Chondrocyte (in vitro differentiated cells): ENCODE measurements around the gene ANKRD12. TPM values are rescaled to one million over a fixed set of nuclear protein-coding genes. Genes with fewer than 3 reads are reported as not detected.
"Not testable (repeated sequence)": the region's sequence is repeated elsewhere in the genome, so short reads cannot be mapped to it uniquely, and the experiment has no call there.

ENCODE experiments used
- DNase-seq: peaks from one replicate; pipeline ENCODE4 v3.0.0; 2021; ENCODE audit warnings: mixed read lengths, low spot score
- H3K27ac Mint-ChIP-seq: one replicate; pipeline ENCODE4 v1.8.0; 2021; ENCODE audit warnings: mild to moderate bottlenecking, moderate library complexity, mixed read lengths; ENCODE audit not compliant: unreplicated experiment
- H3K27me3 Mint-ChIP-seq: 2 replicates; pipeline ENCODE4 v1.8.0; 2021; ENCODE audit warnings: low read depth, mixed read lengths
- H3K36me3 Mint-ChIP-seq: 2 replicates; pipeline ENCODE4 v1.8.0; 2021; ENCODE audit warnings: low read depth, mixed read lengths
- H3K4me1 Mint-ChIP-seq: 2 replicates; pipeline ENCODE4 v1.8.0; 2021; ENCODE audit warnings: low read depth, mild to moderate bottlenecking, mixed read lengths
- H3K4me3 Mint-ChIP-seq: one replicate; pipeline ENCODE4 v1.8.0; 2021; ENCODE audit warnings: mild to moderate bottlenecking, moderate library complexity, mixed read lengths; ENCODE audit not compliant: unreplicated experiment
- H3K9me3 Mint-ChIP-seq: 2 replicates; pipeline ENCODE4 v1.8.0; 2021; ENCODE audit warnings: low read depth, mixed read lengths
- total RNA-seq: library from RNA; stranded (reverse); gene quantifications from 3 replicates; pipeline ENCODE4 v1.2.1, GENCODE V29; 2021
- TF ChIP-seq, protein P1 (sequence below): fragments of 200-600 bp; sonication (generic); IDR thresholded peaks from 2 replicates; pipeline ENCODE4 v1.5.0; 2021; ENCODE audit warnings: antibody characterized with exemption, mild to moderate bottlenecking, moderate library complexity

ANKRD12 gene
- total RNA-seq, 1 donor from 2014 or later = 34.0 TPM

DNA sequence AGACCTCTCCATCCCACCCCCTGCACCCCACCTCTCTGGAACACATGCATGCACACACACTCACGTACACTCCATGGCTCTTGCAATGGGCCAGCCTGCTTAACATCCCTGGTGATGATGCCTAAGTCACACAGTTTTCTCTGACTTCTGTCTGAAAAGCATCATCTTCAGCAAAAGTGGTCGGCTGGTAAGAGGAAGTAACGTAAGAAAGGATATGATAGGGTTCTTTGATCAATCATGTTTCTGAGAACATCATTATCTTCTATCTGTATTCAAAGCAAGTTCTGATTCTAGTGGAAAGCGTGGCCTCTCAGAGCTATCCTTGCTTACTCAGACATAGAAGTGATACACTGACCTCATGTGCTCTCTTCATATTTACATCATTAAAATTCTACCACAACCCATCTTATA lies 45.5 kb upstream of the ANKRD12 start:
- no peaks in the 10 kb centered on the region for H3K27me3 Mint-ChIP-seq
- DNase-seq = no peak
- H3K9me3 Mint-ChIP-seq = no peaks in the 10 kb centered on the region
- peaks cover 28% of the 10 kb centered on the region for H3K4me1 Mint-ChIP-seq
- H3K27ac Mint-ChIP-seq = no peak overlapping the region
- TF ChIP-seq, protein P1, sequence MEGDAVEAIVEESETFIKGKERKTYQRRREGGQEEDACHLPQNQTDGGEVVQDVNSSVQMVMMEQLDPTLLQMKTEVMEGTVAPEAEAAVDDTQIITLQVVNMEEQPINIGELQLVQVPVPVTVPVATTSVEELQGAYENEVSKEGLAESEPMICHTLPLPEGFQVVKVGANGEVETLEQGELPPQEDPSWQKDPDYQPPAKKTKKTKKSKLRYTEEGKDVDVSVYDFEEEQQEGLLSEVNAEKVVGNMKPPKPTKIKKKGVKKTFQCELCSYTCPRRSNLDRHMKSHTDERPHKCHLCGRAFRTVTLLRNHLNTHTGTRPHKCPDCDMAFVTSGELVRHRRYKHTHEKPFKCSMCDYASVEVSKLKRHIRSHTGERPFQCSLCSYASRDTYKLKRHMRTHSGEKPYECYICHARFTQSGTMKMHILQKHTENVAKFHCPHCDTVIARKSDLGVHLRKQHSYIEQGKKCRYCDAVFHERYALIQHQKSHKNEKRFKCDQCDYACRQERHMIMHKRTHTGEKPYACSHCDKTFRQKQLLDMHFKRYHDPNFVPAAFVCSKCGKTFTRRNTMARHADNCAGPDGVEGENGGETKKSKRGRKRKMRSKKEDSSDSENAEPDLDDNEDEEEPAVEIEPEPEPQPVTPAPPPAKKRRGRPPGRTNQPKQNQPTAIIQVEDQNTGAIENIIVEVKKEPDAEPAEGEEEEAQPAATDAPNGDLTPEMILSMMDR = no peak
- H3K4me3 Mint-ChIP-seq = no peak overlapping the region
- no peaks in the 10 kb centered on the region for H3K36me3 Mint-ChIP-seq

DNA sequence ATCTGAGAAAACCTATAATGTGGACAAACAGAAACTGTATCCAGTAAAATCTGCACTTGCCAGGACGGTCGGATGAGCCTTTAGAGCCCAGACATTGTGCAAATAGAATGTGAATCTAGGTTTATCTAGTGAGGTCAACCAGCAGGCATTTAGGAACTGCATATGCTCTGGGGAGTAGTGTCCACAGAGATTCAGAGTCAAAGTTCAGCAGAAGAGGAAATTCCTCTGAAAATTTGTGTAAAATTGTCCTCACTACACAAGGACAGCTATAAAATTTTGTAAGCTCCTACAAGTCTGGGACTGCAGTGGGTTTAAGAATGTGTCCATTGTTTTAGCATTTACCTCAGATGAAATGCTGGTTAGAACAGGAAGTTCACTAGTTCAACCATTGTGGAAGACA lies 43.9 kb upstream of the ANKRD12 start:
- H3K27ac Mint-ChIP-seq = no peak overlapping the region
- peaks cover 28% of the 10 kb centered on the region for H3K4me1 Mint-ChIP-seq
- H3K27me3 Mint-ChIP-seq = no peaks in the 10 kb centered on the region
- H3K4me3 Mint-ChIP-seq = no peak overlapping the region
- no peaks in the 10 kb centered on the region for H3K9me3 Mint-ChIP-seq
- TF ChIP-seq, protein P1 = no peak
- H3K36me3 Mint-ChIP-seq = no peaks in the 10 kb centered on the region
- no peak for DNase-seq

DNA sequence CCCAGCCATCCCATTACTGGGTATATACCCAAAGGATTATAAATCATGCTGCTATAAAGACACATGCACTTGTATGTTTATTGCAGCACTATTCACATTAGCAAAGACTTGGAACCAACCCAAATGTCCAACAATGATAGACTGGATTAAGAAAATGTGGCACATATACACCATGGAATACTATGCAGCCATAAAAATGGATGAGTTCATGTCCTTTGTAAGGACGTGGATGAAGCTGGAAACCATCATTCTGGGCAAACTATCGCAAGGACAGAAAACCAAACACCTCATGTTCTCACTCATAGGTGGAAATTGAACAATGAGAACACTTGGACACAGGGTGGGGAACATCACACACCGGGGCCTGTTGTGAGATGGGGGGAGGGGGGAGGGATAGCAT lies 43.5 kb upstream of the ANKRD12 start:
- peaks cover 28% of the 10 kb centered on the region for H3K4me1 Mint-ChIP-seq
- not testable (repeated sequence) for H3K9me3 Mint-ChIP-seq, DNase-seq, H3K27me3 Mint-ChIP-seq, H3K27ac Mint-ChIP-seq, H3K4me3 Mint-ChIP-seq, H3K36me3 Mint-ChIP-seq

DNA sequence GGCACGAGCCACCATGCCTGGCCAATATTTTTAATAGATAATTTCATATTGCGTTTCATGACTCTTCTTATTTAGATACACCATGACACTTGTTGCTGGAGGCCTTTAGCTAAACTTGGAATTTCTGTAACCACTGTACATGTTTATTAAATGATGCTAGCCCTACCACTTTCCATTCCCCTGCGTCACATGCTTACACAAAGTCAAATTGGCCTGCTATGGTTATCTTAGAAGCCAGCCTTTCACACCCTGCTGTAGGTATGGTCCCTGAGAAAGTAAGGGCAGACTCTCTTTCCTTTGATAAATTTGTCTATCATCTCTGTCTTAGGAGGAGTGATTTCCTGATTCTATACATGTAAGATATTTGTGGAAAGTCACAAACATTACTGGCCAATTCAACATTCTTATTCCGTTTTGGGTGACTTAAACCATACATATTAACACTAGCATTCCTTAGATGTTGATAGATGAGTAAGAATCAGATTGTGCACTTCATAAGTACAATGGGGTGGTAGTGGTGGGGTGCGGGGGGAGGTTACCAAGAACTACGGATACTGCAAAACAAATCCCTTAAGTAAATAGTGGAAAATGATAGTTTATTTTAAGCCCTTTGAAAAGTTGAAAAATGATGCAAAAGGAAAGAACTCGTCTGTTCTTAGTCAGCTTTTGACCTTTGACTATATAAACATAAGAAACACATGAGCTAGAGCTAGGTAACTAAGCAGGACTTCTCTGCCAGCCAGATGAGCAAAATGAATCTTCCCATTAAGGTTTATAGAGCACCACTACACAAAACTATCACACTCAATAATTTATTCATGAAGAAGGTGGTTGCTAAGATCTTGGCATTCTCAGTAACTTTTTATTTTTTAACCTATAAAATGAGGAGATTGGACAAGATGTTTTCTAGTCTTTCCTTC lies 42.0 kb upstream of the ANKRD12 start:
- Mint-ChIP-seq H3K27me3 (no peaks in the 10 kb centered on the region), H3K9me3 (no peaks in the 10 kb centered on the region)
- TF ChIP-seq, protein P1 = no peak

GRCh38 chr18:9095297-9096006 lies 41.1 kb upstream of the ANKRD12 start:
- no peaks in the 10 kb centered on the region for H3K27me3 Mint-ChIP-seq
- TF ChIP-seq, protein P1 = no peak
- no peaks in the 10 kb centered on the region for H3K9me3 Mint-ChIP-seq
- DNase-seq = no peak
- H3K4me1 Mint-ChIP-seq = peaks cover 28% of the 10 kb centered on the region
- no peak overlapping the region for H3K4me3 Mint-ChIP-seq
- no peaks in the 10 kb centered on the region for H3K36me3 Mint-ChIP-seq
- peak overlapping the region; percentile 76 for H3K27ac Mint-ChIP-seq

More for the DNA sequence above, 42.0 kb upstream of the ANKRD12 start:
- no peak overlapping the region for H3K4me3 Mint-ChIP-seq
- DNase-seq = no peak
- peak overlapping the region; percentile 76 for H3K27ac Mint-ChIP-seq
- H3K4me1 Mint-ChIP-seq = peaks cover 28% of the 10 kb centered on the region
- H3K36me3 Mint-ChIP-seq = no peaks in the 10 kb centered on the region
